Measurements from ENCODE around the gene TRAPPC14. TPM values are rescaled to one million over a fixed set of nuclear protein-coding genes. Genes with fewer than 3 reads are reported as not detected.
A peak's percentile ranks its signal among the peaks of the same experiment; 100 is the strongest.
"Not testable (repeated sequence)": the region's sequence is repeated elsewhere in the genome, so short reads cannot be mapped to it uniquely, and the experiment has no call there.

The TRAPPC14 gene
- polyA plus RNA-seq, 1 experiment = 3.5 TPM

GRCh38 chr7:100189061-100189460 lies 30.5 kb upstream of the TRAPPC14 start:
- no peak for DNase-seq (ENCODE audit: low read depth, low spot score)
- Histone ChIP-seq H3K27ac (ENCODE audit: low read depth, low read length) (no peak overlapping the region), H3K4me3 (ENCODE audit: low read depth, low read length) (no peak overlapping the region), H3K27me3 (ENCODE audit: control insufficient read depth, insufficient read depth, low read length) (no peaks in the 10 kb centered on the region), H3K9me3 (ENCODE audit: control insufficient read depth, insufficient read depth, low read length) (no peaks in the 10 kb centered on the region)
- peak; percentile 24 for TF ChIP-seq CTCF (IDR thresholded peaks at IDR 0.05; ENCODE audit: low read depth, low read length)
- ChIA-PET POLR2A (no interaction called here), CTCF (interaction anchor here (1.2 to 3.5 kb wide), 7 partner anchors 12 to 56 kb away, joined by 3 to 22 read pairs (median 4); partner anchors contain the start of genes GPC2 and STAG3)

GRCh38 chr7:100185726-100186125 lies 27.2 kb upstream of the TRAPPC14 start:
- CTCF ChIA-PET = no interaction called here
- H3K27me3 ChIP-seq (ENCODE audit: control insufficient read depth, insufficient read depth, low read length) = no peaks in the 10 kb centered on the region
- DNase-seq (ENCODE audit: low read depth, low spot score) = no peak
- H3K4me3 ChIP-seq (ENCODE audit: low read depth, low read length) = no peak overlapping the region
- H3K27ac ChIP-seq (ENCODE audit: low read depth, low read length) = no peak overlapping the region
- no peak for TF ChIP-seq CTCF (IDR thresholded peaks at IDR 0.05; ENCODE audit: low read depth, low read length)
- POLR2A ChIA-PET = no interaction called here
- H3K9me3 ChIP-seq (ENCODE audit: control insufficient read depth, insufficient read depth, low read length) = no peaks in the 10 kb centered on the region

- DNase-seq (ENCODE audit: low read depth, low spot score); H3K9me3 ChIP-seq (ENCODE audit: control insufficient read depth, insufficient read depth, low read length); H3K27me3 ChIP-seq (ENCODE audit: control insufficient read depth, insufficient read depth, low read length); H3K4me3 ChIP-seq (ENCODE audit: low read depth, low read length); H3K27ac ChIP-seq (ENCODE audit: low read depth, low read length); POLR2A ChIA-PET: not testable (repeated sequence)
- CTCF ChIA-PET = interaction anchor here (0.7 kb wide), 1 partner anchor 86 kb away, joined by 3 read pairs; no protein-coding TSS in a partner anchor
Measured at GRCh38 chr7:100183090-100183489, 24.6 kb upstream of the TRAPPC14 start.

- H3K27ac ChIP-seq (ENCODE audit: low read depth, low read length); POLR2A ChIA-PET; DNase-seq (ENCODE audit: low read depth, low spot score); H3K9me3 ChIP-seq (ENCODE audit: control insufficient read depth, insufficient read depth, low read length); H3K4me3 ChIP-seq (ENCODE audit: low read depth, low read length); H3K27me3 ChIP-seq (ENCODE audit: control insufficient read depth, insufficient read depth, low read length); CTCF ChIA-PET: not testable (repeated sequence)
Measured at GRCh38 chr7:100182616-100183015, 24.1 kb upstream of the TRAPPC14 start.

- DNase-seq (ENCODE audit: low read depth, low spot score); H3K9me3 ChIP-seq (ENCODE audit: control insufficient read depth, insufficient read depth, low read length); H3K27me3 ChIP-seq (ENCODE audit: control insufficient read depth, insufficient read depth, low read length); POLR2A ChIA-PET; H3K27ac ChIP-seq (ENCODE audit: low read depth, low read length); H3K4me3 ChIP-seq (ENCODE audit: low read depth, low read length): not testable (repeated sequence)
- CTCF ChIA-PET = interaction anchor here (0.7 to 1.1 kb wide), 2 partner anchors 10 to 50 kb away, joined by 3 to 5 read pairs; no protein-coding TSS in a partner anchor
Measured at GRCh38 chr7:100180084-100180483, 21.6 kb upstream of the TRAPPC14 start.

- peak; percentile 91 for DNase-seq (ENCODE audit: low read depth, low spot score)
- Histone ChIP-seq H3K27me3 (ENCODE audit: control insufficient read depth, insufficient read depth, low read length) (no peaks in the 10 kb centered on the region), H3K4me3 (ENCODE audit: low read depth, low read length) (peak within 1 kb of the TSS; percentile 92), H3K9me3 (ENCODE audit: control insufficient read depth, insufficient read depth, low read length) (peaks cover 6% of the 10 kb centered on the region), H3K27ac (ENCODE audit: low read depth, low read length) (no peak within 1 kb of the TSS)
- ChIA-PET CTCF (interaction anchor here (0.5 to 3.4 kb wide), 4 partner anchors 12 to 46 kb away, joined by 3 to 20 read pairs (median 8); partner anchors contain the start of gene TRAPPC14), POLR2A (interaction anchor here (0.6 to 0.9 kb wide), 3 partner anchors 18 to 651 kb away, joined by 3 to 4 read pairs (median 4); partner anchors contain the start of gene LAMTOR4)
- no peak for TF ChIP-seq CTCF (IDR thresholded peaks at IDR 0.05; ENCODE audit: low read depth, low read length)
Measured at GRCh38 chr7:100177045-100178001, 18.8 kb upstream of the TRAPPC14 start, which contains the start of the genes GPC2 and STAG3. Gene GPC2, minus strand, starts transcription at chr7:100177381. Its CDS starts 182 bp downstream, at chr7:100177199. Gene STAG3, plus strand, starts transcription at chr7:100177918. Its CDS starts 2,639 bp downstream, at chr7:100180557.

Measured in AG04450 (cell line).